PFSK-1 (cell line): ENCODE results near the gene AAK1.

Experiments used
- FOXP2 ChIP-seq: optimal IDR thresholded peaks from 2 replicates; pipeline ENCODE3; 2011; ENCODE audit warnings: borderline replicate concordance, control low read depth, inconsistent platforms; ENCODE audit not compliant: insufficient read depth; ENCODE audit errors: extremely low read length, extremely low read depth
- POLR2AphosphoS5 ChIP-seq: IDR thresholded peaks from 2 replicates; pipeline ENCODE4 v1.6.1; 2012; ENCODE audit warnings: low read depth, mild to moderate bottlenecking, control low read depth, low read length, moderate library complexity
- SIN3A ChIP-seq: IDR thresholded peaks from 2 replicates; pipeline ENCODE4 v1.6.1; 2012; ENCODE audit warnings: mild to moderate bottlenecking, low read length, moderate library complexity, borderline replicate concordance; ENCODE audit not compliant: insufficient read depth
- TAF1 ChIP-seq: IDR thresholded peaks from 2 replicates; pipeline ENCODE4 v1.6.1; 2012; ENCODE audit warnings: low read length, control low read depth, borderline replicate concordance; ENCODE audit not compliant: insufficient read depth
- TF ChIP-seq, protein P1 (sequence below), 2 experiments: IDR thresholded peaks; 2 replicates each; pipeline versions ENCODE4 v1.6.1 to v1.8.0; 2011 to 2012; ENCODE audit warnings: low read depth in 2 of 2, low read length in 2 of 2, control low read depth in 1 of 2, inconsistent platforms in 1 of 2, mild to moderate bottlenecking in 1 of 2, moderate library complexity in 1 of 2; ENCODE audit not compliant: insufficient read depth in 1 of 2

The AAK1 gene

DNA sequence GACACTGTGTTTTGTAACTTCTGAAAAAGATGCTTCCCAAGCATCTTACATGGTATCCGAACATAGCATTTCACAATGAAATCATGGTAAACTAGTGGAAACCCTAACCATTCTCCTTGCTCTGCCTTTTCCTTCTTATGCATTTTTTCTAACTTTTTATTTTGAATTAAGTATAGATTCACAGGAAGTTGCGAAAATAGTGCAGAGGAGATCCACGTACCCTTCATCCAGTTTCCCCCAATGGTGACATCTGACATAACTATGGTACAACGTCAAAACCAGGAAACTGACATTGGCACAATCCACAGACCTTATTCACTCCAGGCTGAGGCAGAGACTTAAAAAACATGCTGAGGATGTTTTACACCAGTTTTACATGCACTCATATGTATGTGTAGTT is 38.3 kb downstream of the AAK1 start:
- no peak for TF ChIP-seq SIN3A
- TF ChIP-seq, protein P1, sequence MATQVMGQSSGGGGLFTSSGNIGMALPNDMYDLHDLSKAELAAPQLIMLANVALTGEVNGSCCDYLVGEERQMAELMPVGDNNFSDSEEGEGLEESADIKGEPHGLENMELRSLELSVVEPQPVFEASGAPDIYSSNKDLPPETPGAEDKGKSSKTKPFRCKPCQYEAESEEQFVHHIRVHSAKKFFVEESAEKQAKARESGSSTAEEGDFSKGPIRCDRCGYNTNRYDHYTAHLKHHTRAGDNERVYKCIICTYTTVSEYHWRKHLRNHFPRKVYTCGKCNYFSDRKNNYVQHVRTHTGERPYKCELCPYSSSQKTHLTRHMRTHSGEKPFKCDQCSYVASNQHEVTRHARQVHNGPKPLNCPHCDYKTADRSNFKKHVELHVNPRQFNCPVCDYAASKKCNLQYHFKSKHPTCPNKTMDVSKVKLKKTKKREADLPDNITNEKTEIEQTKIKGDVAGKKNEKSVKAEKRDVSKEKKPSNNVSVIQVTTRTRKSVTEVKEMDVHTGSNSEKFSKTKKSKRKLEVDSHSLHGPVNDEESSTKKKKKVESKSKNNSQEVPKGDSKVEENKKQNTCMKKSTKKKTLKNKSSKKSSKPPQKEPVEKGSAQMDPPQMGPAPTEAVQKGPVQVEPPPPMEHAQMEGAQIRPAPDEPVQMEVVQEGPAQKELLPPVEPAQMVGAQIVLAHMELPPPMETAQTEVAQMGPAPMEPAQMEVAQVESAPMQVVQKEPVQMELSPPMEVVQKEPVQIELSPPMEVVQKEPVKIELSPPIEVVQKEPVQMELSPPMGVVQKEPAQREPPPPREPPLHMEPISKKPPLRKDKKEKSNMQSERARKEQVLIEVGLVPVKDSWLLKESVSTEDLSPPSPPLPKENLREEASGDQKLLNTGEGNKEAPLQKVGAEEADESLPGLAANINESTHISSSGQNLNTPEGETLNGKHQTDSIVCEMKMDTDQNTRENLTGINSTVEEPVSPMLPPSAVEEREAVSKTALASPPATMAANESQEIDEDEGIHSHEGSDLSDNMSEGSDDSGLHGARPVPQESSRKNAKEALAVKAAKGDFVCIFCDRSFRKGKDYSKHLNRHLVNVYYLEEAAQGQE (IDR thresholded peaks at IDR 0.05; ENCODE audit: insufficient read depth in 1 of 2, low read depth in 2 of 2, low read length in 2 of 2): no peak
- no peak for TF ChIP-seq TAF1
- no peak for TF ChIP-seq POLR2AphosphoS5
- TF ChIP-seq FOXP2: no peak

DNA sequence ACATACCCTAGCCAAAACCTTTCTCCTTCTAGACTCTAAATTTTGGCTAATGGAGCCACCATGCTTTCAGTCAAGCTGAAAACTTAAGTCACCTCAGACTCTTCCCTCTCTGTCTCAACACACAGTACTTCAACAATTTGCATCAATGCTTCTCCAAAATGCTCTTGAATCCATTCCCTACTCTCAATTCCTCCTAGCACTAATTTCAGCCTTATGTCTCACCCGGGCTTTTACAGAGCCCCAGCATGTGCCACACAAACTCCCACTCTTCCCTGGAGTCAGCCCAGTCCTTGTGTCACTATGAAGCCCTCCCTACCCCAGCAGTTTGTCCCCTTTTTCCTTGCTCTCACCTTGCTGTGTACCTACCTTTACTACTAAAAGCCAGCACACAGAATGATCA is 38.7 kb downstream of the AAK1 start:
- no peak for TF ChIP-seq POLR2AphosphoS5
- TF ChIP-seq, protein P1 (IDR thresholded peaks at IDR 0.05; ENCODE audit: insufficient read depth in 1 of 2, low read depth in 2 of 2, low read length in 2 of 2): no peak
- no peak for TF ChIP-seq TAF1
- TF ChIP-seq FOXP2: no peak
- no peak for TF ChIP-seq SIN3A

DNA sequence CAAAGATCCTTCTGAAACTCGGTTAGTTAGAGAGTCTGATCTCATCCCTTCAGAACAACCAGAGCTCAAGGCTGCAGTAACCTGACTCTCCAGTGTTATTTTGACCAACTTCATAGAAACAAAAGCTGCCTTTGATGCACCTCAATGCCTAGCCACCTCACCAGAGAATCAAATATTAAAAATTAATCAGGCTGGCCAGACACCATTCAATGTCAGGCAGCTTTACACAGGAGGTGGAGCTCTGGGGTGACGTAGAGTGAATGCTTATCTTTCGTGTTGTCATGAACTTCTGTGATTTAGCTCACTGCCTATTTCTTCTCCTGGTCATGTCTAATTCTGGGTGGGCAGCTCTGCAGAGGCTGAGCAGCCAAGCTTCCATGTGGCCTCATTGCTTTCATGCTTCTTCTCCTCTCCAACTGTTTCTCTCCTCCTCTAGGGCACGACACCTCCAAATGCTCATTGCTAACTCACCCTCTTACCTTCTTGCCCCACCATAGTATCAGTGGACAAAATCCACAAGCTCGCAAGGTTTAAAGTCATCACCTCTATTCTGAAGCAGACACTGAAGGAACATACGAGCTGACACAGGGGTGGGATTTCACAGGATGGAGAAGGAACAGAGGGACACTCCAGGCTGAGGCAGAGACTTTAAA is 39.4 kb downstream of the AAK1 start:
- TF ChIP-seq, protein P1 (IDR thresholded peaks at IDR 0.05; ENCODE audit: insufficient read depth in 1 of 2, low read depth in 2 of 2, low read length in 2 of 2): no peak

DNA sequence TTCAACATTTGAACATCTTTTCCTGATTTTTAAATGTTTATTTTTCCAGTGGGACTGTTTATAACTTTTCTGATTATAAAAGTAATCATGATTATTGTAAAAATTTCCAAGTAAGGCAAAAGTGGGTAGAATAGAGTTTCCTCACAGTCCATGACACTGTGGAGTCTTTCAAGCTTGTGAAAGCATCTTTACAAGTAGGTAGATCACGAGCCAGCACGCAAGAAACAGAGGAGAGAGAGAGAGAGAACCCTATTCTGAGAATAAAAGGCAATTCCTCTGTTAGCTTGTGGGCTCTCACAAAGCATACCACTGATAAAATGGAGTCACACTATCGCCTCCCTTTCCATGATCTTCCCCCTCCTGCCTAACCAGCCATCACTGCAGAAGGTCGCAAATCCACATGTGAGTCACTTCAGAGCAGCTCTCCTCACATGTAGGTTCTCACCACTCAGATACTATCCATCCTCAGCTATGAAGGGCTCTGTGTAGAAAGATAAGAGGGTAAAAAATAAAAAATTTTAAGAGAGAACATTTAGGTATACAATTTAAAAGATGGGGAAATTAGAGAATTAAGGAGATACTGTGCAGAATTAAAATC is 40.3 kb downstream of the AAK1 start:
- TF ChIP-seq TAF1 (no peak), POLR2AphosphoS5 (no peak), SIN3A (no peak), FOXP2 (no peak)
- TF ChIP-seq, protein P1 (IDR thresholded peaks at IDR 0.05; ENCODE audit: insufficient read depth in 1 of 2, low read depth in 2 of 2, low read length in 2 of 2): no peak

DNA sequence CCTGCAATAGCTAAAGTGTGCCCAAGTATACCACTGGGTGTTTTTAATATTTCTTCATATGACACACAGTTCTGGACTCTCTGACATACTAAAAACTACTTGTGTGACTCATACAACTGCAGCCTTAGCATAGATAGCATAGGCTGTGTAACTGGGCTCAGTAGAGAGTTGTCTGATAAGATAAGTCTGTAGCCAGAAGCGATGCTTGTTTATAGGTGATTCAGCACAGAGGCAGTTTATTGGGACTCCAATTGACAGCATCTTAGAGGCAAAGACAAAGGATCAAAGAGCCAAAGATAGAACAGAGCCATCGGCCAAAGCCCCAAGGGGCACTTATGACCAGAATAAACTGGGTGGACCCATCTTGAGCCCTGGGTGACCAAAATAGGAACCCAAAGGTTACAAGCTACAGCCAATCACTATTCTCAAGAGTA is 42.3 kb downstream of the AAK1 start:
- TF ChIP-seq FOXP2 (no peak), TAF1 (no peak), SIN3A (no peak), POLR2AphosphoS5 (no peak)
- TF ChIP-seq, protein P1 (IDR thresholded peaks at IDR 0.05; ENCODE audit: insufficient read depth in 1 of 2, low read depth in 2 of 2, low read length in 2 of 2): no peak
